Activated naive CD4-positive, alpha-beta T cell treated with anti-CD3 and anti-CD28 coated beads, Interleukin-2, amount 50 U/mL, for 24 hours (primary cell): ENCODE results near the gene FBLN1.
A peak's percentile ranks its signal among the peaks of the same experiment; 100 is the strongest.

Source experiments
- H3K27ac Mint-ChIP-seq: one replicate; pipeline ENCODE4 v1.8.0; 2021; ENCODE audit warnings: mild to moderate bottlenecking, mixed read lengths
- H3K27me3 Mint-ChIP-seq: one replicate; pipeline ENCODE4 v1.8.0; 2021; ENCODE audit warnings: mixed read lengths
- H3K36me3 Mint-ChIP-seq: one replicate; pipeline ENCODE4 v1.8.0; 2021; ENCODE audit warnings: mixed read lengths
- H3K4me1 Mint-ChIP-seq: one replicate; pipeline ENCODE4 v1.8.0; 2021; ENCODE audit warnings: mixed read lengths
- H3K4me3 Mint-ChIP-seq: one replicate; pipeline ENCODE4 v1.8.0; 2021; ENCODE audit warnings: mild to moderate bottlenecking, mixed read lengths
- H3K9me3 Mint-ChIP-seq: one replicate; pipeline ENCODE4 v1.8.0; 2021; ENCODE audit warnings: mixed read lengths

The FBLN1 gene

GRCh38 chr22:45640941-45641621 lies 138.4 kb downstream of the FBLN1 start:
- no peak overlapping the region for H3K4me3 Mint-ChIP-seq
- peaks cover 4% of the 10 kb centered on the region for H3K4me1 Mint-ChIP-seq
- no peaks in the 10 kb centered on the region for H3K9me3 Mint-ChIP-seq
- no peaks in the 10 kb centered on the region for H3K36me3 Mint-ChIP-seq
- H3K27me3 Mint-ChIP-seq: peaks cover 30% of the 10 kb centered on the region
- no peak overlapping the region for H3K27ac Mint-ChIP-seq

- Mint-ChIP-seq H3K9me3 (no peaks in the 10 kb centered on the region), H3K4me1 (peaks cover 4% of the 10 kb centered on the region), H3K36me3 (no peaks in the 10 kb centered on the region), H3K27ac (no peak overlapping the region), H3K4me3 (no peak overlapping the region), H3K27me3 (peaks cover 24% of the 10 kb centered on the region)
Measured at GRCh38 chr22:45642986-45643385, 140.3 kb downstream of the FBLN1 start.

GRCh38 chr22:45644714-45645113 lies 142.0 kb downstream of the FBLN1 start:
- no peaks in the 10 kb centered on the region for H3K9me3 Mint-ChIP-seq
- H3K27me3 Mint-ChIP-seq: peaks cover 24% of the 10 kb centered on the region
- H3K36me3 Mint-ChIP-seq: no peaks in the 10 kb centered on the region
- H3K27ac Mint-ChIP-seq: no peak overlapping the region
- H3K4me3 Mint-ChIP-seq: no peak overlapping the region
- peaks cover 4% of the 10 kb centered on the region for H3K4me1 Mint-ChIP-seq

GRCh38 chr22:45645150-45645525 lies 142.5 kb downstream of the FBLN1 start:
- Mint-ChIP-seq H3K27ac (no peak overlapping the region), H3K36me3 (no peaks in the 10 kb centered on the region), H3K4me3 (peak overlapping the region; percentile 33), H3K4me1 (peaks cover 4% of the 10 kb centered on the region), H3K27me3 (peaks cover 22% of the 10 kb centered on the region), H3K9me3 (no peaks in the 10 kb centered on the region)

- Mint-ChIP-seq H3K4me1 (peaks cover 4% of the 10 kb centered on the region), H3K9me3 (no peaks in the 10 kb centered on the region), H3K27me3 (peaks cover 22% of the 10 kb centered on the region), H3K4me3 (no peak overlapping the region), H3K27ac (peak overlapping the region; percentile 1), H3K36me3 (no peaks in the 10 kb centered on the region)
Measured at GRCh38 chr22:45645526-45646414, 143.1 kb downstream of the FBLN1 start.

- Mint-ChIP-seq H3K9me3 (no peaks in the 10 kb centered on the region), H3K27ac (no peak overlapping the region), H3K36me3 (no peaks in the 10 kb centered on the region), H3K4me3 (no peak overlapping the region), H3K4me1 (peaks cover 4% of the 10 kb centered on the region), H3K27me3 (peaks cover 19% of the 10 kb centered on the region)
Measured at GRCh38 chr22:45647532-45648225, 145.0 kb downstream of the FBLN1 start.

- H3K9me3 Mint-ChIP-seq: no peaks in the 10 kb centered on the region
- no peak overlapping the region for H3K27ac Mint-ChIP-seq
- H3K27me3 Mint-ChIP-seq: peaks cover 17% of the 10 kb centered on the region
- H3K4me1 Mint-ChIP-seq: peaks cover 4% of the 10 kb centered on the region
- no peak overlapping the region for H3K4me3 Mint-ChIP-seq
- H3K36me3 Mint-ChIP-seq: no peaks in the 10 kb centered on the region
Measured at GRCh38 chr22:45648301-45649117, 145.8 kb downstream of the FBLN1 start.

GRCh38 chr22:45649809-45650208 lies 147.1 kb downstream of the FBLN1 start:
- Mint-ChIP-seq H3K27ac (no peak overlapping the region), H3K4me1 (peaks cover 4% of the 10 kb centered on the region), H3K4me3 (no peak overlapping the region), H3K9me3 (no peaks in the 10 kb centered on the region), H3K27me3 (peaks cover 12% of the 10 kb centered on the region), H3K36me3 (no peaks in the 10 kb centered on the region)

- Mint-ChIP-seq H3K36me3 (no peaks in the 10 kb centered on the region), H3K4me1 (peaks cover 3% of the 10 kb centered on the region), H3K9me3 (no peaks in the 10 kb centered on the region), H3K27me3 (peaks cover 10% of the 10 kb centered on the region), H3K27ac (no peak overlapping the region), H3K4me3 (no peak overlapping the region)
Measured at GRCh38 chr22:45650721-45651120, 148.0 kb downstream of the FBLN1 start.
